Measurements from ENCODE around the gene NCK2.

Gene NCK2

DNA sequence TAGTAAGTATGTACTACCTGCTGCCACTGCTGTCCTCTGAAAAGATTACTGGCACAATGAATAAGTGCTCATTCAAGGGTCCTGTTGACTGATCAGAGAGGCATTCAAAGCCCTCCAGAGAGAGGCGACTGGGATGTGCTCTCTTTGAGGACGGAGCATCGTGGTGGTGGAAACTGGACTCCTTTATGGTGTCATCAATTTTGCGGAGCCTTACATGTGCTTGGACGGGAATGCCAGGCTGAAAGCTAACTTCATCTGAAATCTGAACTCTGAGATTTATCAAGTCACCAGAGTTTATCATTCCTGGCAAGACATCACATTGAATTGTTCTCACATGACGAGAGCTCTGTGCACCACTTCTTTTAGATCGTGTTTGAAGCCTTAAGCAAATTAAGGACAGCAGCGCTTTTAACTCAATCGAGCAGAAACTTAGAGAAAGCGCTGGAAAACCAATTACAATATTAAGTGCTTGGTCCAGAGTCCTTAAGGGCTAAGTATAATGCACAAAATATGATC lies 138.3 kb downstream of the NCK2 start:
- TF ChIP-seq, protein P1, sequence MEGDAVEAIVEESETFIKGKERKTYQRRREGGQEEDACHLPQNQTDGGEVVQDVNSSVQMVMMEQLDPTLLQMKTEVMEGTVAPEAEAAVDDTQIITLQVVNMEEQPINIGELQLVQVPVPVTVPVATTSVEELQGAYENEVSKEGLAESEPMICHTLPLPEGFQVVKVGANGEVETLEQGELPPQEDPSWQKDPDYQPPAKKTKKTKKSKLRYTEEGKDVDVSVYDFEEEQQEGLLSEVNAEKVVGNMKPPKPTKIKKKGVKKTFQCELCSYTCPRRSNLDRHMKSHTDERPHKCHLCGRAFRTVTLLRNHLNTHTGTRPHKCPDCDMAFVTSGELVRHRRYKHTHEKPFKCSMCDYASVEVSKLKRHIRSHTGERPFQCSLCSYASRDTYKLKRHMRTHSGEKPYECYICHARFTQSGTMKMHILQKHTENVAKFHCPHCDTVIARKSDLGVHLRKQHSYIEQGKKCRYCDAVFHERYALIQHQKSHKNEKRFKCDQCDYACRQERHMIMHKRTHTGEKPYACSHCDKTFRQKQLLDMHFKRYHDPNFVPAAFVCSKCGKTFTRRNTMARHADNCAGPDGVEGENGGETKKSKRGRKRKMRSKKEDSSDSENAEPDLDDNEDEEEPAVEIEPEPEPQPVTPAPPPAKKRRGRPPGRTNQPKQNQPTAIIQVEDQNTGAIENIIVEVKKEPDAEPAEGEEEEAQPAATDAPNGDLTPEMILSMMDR (IDR thresholded peaks at IDR 0.05; ENCODE audit: low read depth, low read length, missing control alignments) = no peak
- no peak overlapping the region for H3K27ac ChIP-seq
- no peaks in the 10 kb centered on the region for H3K27me3 ChIP-seq (replicated peaks)
- H3K36me3 ChIP-seq (replicated peaks) = peaks cover 6% of the 10 kb centered on the region
- no peak overlapping the region for H3K4me3 ChIP-seq (ENCODE audit: low read depth, low read length)
- in situ Hi-C loops (cut with HindIII; ENCODE audit: low pct_ligation_motif_present, low sequenced_read_pairs) = no loop called here
- DNase-seq = no peak

DNA sequence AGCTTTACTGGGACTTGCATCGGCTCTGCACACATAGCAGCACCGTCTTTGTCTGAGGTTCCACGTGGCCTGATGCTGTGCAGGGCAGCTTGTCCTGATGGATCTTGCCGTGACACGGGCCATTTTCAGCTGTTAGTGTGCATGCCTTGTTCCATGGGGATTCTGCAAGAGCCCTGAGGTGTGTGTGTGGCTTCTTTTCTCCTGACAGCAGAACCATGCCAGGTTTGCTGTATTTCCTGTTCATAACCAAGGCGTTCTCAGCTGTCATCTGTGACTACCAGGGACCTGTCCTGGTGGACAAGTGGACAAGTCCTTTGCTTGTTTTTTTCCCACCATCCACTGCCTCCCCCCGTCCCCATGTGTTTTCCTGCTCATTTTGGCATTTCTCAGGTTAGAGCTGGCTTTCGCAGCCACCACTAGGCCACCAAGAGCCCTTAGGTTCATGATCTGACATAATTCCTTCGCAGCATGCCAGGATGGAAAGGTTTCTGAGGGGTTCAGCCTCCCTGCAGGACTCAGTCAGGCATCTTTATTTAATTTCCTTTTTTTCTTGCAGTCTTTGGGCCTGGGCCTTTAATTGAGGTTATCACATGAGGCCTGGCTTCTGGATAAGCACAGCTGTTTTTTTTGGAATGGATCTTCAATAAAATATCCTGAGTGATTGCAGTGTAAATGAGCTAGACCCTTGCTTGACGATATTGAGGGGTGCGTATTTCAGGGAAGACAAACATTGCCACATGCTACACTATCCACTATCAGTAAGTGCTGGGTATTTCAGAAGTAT lies 139.4 kb downstream of the NCK2 start:
- in situ Hi-C loops (cut with HindIII; ENCODE audit: low pct_ligation_motif_present, low sequenced_read_pairs) = no loop called here
- H3K4me3 ChIP-seq (ENCODE audit: low read depth, low read length) = no peak overlapping the region
- no peak overlapping the region for H3K27ac ChIP-seq
- no peaks in the 10 kb centered on the region for H3K27me3 ChIP-seq (replicated peaks)
- peaks cover 6% of the 10 kb centered on the region for H3K36me3 ChIP-seq (replicated peaks)
- no peak for DNase-seq
- TF ChIP-seq, protein P1 (IDR thresholded peaks at IDR 0.05; ENCODE audit: low read depth, low read length, missing control alignments) = no peak

DNA sequence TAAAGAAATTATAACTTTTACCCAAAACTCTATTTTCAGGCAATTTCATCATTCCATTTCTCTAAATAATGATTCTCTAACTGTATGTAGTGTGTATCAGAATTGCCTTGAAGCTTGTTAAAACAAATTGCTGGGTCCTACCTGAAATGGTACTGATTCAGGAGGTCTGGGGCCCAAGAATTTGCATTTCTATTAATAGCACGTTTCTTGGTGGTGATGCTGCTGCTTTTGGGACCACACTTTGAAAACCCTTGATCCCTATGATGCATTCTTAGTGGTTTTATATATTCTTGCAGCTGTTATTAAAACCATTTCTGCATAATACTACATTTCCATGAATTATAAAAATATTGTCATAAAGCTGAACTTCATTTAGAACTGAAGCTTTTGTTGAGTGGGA lies 140.7 kb downstream of the NCK2 start:
- in situ Hi-C loops (cut with HindIII; ENCODE audit: low pct_ligation_motif_present, low sequenced_read_pairs) = no loop called here
- DNase-seq = no peak
- no peaks in the 10 kb centered on the region for H3K27me3 ChIP-seq (replicated peaks)
- no peak overlapping the region for H3K4me3 ChIP-seq (ENCODE audit: low read depth, low read length)
- H3K36me3 ChIP-seq (replicated peaks) = peaks cover 6% of the 10 kb centered on the region
- H3K27ac ChIP-seq = no peak overlapping the region
- TF ChIP-seq, protein P1 (IDR thresholded peaks at IDR 0.05; ENCODE audit: low read depth, low read length, missing control alignments) = no peak

DNA sequence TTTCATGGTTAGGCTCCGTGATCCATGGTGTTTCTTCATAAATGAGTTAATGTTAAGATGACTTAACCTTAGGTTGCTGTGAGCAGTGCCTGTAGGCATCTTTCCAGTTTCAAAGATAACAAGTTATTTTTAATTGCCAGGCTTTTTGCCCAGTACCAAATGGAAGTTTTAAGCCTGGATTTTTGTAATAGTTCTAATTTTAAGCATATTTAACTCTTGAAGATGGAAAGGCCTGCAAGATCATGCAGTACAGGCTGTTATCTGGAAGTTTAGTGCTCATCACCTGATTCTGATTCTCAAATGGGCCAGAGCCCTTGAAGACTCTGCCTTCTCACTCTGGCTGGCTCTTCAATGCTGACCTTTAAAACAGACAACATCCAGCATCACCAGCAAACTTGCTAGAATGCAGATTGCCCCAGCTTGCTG lies 141.3 kb downstream of the NCK2 start:
- TF ChIP-seq, protein P1 (IDR thresholded peaks at IDR 0.05; ENCODE audit: low read depth, low read length, missing control alignments) = no peak
- Histone ChIP-seq H3K36me3 (replicated peaks) (peaks cover 6% of the 10 kb centered on the region), H3K27ac (no peak overlapping the region), H3K27me3 (replicated peaks) (no peaks in the 10 kb centered on the region), H3K4me3 (ENCODE audit: low read depth, low read length) (no peak overlapping the region)
- DNase-seq = peak; percentile 24
- in situ Hi-C loops (cut with HindIII; ENCODE audit: low pct_ligation_motif_present, low sequenced_read_pairs) = no loop called here

DNA sequence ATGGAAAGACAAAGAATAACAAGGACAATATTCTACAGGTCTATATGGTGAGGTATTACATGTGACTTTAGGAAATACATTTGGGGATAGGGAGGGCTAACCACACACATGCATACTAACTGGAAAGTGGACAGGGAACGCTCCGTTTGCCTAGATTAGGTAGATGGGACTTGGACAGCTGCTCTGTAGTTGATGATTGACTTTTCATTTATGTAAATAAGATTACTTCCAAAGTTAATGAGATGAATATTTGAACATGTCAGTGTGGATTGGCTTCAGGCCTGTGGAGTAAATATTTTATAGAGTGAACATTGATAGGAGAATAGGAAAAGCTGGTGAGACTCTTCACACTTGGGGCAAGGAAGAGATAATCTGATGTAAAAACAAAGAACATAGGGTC lies 142.0 kb downstream of the NCK2 start:
- H3K36me3 ChIP-seq (replicated peaks) = peaks cover 5% of the 10 kb centered on the region
- in situ Hi-C loops (cut with HindIII; ENCODE audit: low pct_ligation_motif_present, low sequenced_read_pairs) = no loop called here
- TF ChIP-seq, protein P1 (IDR thresholded peaks at IDR 0.05; ENCODE audit: low read depth, low read length, missing control alignments) = no peak
- H3K27me3 ChIP-seq (replicated peaks) = no peaks in the 10 kb centered on the region
- no peak overlapping the region for H3K27ac ChIP-seq
- no peak overlapping the region for H3K4me3 ChIP-seq (ENCODE audit: low read depth, low read length)
- no peak for DNase-seq

Data from brain microvascular endothelial cell (primary cell).